G401.6 (cell line): ENCODE measurements around the gene FAM200C.

Experiments
- FAIRE-seq: peaks from 2 replicates; lab custom pipeline; 2012; peaks lifted over from hg19 to GRCh38; lab: Jason Lieb, UNC

Gene FAM200C

DNA sequence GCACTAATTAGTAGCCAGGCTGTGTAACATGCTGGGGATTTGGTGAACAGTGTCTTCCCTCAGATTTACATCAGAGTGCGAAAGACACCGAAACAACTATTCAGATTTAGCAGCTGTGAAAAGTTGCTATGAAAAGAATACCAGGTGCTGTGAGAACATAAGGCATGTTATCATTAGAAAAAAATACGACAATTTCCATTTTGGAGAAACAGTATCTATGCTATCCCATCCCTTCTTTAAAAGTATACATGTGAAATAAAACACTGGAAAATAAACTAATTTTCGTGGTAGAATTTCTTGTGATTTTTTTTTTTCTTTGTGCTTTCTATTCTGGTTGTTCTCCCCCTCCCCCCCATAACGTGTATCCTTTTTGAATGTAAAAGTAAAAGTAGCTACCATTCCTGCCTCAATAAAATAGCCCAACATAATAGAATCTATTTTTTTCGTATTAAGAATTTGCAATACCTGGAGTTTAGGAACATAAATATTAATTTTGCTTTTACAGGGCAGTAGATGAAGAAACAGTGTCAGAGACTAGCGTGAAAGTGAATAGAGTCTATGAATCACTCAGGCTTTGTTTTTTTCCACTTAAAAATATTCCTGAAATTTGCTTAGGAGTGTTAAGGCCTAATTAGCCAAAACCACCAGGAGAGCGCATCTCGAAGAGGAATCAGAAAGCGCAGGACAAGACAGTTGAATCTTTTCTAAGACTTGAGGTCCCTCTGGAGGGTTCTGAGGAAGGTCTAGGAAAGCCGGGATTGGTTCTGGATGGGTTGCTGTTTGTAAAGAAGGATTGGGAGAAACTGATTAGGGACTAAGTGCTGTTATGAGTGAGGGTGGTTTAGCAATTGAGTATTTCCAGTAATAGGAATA lies 19.8 kb upstream of the FAM200C start:
- FAIRE-seq: no peak

DNA sequence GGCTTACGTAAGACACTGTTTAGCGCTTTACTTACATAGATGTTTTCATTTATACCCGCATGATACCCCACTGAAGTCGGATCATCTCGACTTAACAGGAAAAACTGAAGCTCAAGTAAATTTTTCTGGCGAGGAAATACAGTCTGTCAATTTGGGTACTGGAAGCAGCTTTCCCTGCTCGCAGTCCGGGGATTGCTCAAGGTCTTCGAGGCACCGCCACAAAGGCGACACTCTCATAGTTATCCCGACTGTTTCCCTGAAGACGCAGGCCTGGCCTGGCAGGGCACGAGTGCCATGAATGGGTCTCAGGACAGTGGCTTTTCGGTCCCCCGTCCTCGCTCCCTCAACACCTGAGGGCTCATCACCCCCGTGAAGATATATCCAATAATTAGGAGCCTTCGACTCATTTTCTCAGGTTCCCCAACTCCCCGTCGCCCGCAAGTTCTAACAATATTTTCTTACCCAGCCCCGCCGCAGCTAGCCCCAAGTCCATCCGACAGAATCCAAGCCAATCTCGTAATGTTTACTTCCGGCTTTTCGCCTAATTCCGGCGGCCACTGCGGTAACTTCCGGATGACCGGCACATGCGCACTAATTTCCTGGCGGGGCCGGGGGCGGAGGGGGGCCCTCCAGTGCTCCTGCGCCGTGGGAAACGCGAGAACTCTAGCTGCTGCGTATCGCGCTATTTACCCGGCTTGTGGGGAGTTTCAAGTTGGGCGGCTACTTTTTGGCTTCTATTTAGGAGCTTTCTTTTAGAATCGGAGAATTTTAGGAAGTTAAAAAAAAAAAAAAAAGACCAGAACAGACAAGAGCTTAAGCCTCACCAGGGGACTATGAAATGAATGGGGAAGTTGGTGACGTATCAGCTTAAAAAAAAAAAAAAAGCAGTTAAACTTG lies 19.0 kb upstream of the FAM200C start, which contains the start of gene SLU7:
TSS of gene SLU7 (minus strand) at position 521 of the 897 bp plus-strand sequence. CDS start 3,787 bp downstream, outside the sequence.
- peak; percentile 96 for FAIRE-seq

DNA sequence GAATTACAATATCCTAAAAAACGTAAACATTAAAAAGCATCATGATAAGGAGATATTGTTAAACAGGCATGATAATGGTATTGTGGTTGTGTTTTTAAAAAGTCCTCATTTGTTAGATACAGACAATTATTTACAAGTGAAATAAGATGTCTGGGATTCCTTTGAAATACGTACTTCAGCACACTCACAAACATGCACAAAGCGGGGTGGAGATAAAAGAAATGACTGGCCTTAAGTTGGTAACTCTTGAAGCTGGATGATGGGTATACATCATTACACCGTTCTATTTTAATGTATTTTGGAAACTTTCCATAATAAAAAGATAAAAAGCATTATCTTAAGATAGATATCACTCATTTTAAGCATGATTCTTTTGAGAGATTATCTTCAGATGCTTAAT lies 1.0 kb downstream of the FAM200C start:
- peak; percentile 79 for FAIRE-seq

DNA sequence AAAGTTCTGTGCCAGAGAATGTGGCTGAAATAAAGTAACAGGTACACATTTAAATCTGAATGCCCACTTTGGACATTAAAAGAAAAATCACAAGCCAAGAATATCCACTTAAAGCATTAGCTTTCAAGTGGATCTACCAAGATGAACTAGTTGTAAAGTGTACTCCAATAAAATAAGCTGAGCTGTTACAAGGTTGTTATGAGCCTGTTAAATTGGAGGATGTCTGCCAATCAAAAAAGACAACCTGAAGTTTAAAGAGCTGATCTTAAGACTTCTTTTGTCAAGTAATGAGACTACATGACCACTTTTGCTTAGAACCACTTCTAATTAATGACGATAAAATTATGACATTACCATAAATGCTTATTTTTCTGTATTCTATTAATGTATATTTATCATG lies 2.4 kb downstream of the FAM200C start:
- FAIRE-seq: no peak

DNA sequence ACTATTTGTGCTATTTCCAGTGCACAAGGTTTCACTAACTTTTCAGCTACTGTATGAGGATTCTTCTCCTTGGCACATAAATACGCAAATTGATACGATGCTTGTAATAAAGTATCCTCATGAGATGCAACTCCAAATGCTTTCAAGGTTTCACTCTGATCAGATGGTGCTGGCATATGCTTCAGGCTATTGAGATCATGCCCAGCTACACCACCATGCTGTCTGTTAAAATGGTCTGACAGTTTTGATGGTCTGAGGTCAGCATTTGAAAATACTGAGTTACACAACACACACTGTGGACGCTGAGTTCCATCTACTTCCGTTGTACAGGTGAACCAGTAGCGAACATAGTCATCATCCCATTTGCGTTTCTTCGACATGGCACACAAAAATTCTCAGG lies 4.7 kb downstream of the FAM200C start:
- no peak for FAIRE-seq

DNA sequence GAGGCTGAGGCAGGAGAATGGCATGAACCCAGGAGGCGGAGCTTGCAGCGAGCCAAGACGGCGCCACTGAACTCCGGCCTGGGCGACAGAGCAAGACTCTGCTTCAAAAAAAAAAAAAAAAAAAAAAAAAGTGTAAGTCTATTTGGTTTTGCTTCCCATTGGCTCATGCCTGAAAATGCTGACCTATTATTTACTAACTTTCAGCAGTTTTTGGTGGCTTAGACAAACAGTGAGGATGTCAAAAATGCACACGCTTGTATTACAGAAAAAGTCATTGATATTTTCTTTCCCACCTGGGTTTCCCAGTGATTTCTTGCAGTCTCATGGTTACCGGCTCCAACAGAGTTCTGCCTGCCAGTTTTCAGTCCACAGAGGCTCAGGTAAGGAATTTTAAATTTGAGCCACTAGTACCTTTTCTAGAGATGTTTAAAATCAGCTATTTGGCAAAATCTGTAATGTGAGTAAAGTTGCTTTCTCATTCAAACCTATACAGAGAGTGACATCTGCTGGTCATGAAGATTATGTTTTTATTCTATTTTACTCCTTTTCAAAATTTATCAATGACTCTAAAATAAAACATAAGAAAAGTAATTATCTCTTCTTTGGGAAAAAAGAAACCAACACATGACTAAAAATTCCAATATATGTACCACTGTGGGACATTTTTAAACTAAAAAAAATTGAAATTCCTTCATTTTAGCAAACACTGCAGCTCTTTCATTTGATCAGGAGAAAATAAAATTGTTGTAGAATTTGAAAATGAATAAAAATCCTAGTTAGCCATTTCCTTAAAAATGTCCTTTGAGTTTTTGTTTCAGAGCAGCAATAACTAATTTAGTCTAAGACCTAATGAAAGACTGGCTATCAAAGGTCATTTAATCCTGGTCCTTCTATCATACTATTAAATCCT lies 8.8 kb downstream of the FAM200C start:
- FAIRE-seq: peak; percentile 94

DNA sequence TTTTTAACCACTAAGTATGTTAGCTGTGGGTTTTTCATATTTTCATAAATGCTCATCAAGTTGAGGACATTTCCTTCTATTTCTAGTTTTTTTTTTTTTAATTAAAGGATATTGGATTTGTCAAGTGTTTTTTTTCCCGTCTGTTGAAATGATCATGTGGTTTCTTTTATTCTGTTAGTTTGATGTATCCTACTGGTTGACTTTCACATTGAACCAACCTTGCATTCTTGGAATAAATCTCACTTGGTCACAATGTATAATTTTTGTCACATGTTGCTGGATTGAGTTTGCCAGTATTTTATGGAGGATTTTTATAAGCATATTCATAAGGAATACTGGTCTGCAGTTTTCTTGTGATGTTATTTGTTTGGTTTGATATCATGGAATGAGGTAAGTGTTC lies 12.4 kb downstream of the FAM200C start:
- no peak for FAIRE-seq

DNA sequence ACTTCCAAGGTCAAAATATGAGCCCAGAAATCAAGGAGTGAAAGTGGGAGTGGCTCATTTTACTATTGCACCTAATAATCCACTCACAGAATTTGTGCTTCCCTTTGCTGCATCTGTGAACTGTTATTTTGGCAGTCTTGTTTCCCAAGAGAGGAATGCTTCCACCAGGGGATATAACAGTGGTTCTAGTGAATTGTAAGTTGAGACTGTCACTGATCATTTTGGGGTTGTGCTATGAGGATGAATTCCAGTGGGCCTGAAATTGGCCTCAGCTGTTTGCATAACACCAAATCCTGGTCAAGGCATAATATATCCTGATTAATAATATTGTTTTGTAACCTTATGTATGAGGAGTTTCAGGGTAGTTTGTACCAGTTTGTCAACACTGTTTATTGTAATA lies 14.4 kb downstream of the FAM200C start:
- FAIRE-seq: no peak

DNA sequence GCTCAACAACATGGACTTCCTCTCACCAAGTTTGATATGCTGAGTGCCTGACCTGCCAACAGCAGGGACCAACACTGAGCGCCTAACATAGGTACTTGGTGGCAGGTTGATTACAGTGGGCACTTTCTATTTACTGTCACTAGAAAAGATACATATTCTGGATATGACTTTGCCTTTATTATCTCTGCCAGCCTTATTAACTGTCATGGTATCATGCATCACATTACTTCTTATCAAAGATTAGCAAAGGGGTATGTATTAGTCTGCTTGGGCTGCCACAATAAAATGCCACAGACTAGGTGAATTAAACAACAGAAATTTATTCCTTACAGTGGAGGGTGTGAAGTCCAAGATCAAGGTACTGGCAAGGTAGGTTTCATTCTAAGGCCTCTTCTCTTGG lies 15.2 kb downstream of the FAM200C start:
- no peak for FAIRE-seq

DNA sequence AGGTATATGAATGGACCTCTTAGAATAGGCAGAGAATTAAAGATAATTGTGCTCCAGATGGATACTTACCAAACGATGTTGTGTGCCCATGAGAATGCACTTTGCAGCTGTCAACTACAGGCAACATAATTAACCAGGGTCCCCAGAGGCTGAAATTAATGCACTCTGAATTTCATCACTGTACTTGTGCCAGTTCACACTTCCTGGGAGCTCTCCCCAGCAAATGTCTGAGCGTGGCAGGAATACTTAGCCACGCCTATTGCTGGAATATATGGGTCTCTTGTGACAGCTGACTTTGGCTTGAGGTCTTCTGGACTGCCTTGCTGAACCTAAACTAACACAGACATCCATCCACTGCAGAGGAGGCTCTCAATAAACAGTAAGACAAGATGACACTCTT lies 17.5 kb downstream of the FAM200C start:
- no peak for FAIRE-seq

DNA sequence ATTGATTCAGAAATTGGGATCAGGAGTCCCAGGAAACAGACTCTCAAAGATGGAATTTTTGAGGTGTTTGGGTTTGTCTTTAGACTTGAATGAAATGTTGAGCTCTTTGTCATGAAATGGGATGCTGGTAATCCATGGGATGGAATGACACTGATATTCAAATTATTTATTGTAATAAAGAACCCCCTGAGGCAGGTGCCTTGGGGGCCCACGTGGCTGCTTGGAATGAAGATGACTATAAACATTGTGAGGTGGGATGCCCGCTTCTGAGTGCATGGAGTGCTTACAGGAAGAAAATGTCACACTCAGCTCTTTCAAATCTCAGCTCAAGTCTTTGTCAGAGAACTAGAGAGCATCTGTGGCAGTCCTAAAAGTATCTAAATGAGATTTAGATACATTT lies 19.8 kb downstream of the FAM200C start:
- FAIRE-seq: no peak

DNA sequence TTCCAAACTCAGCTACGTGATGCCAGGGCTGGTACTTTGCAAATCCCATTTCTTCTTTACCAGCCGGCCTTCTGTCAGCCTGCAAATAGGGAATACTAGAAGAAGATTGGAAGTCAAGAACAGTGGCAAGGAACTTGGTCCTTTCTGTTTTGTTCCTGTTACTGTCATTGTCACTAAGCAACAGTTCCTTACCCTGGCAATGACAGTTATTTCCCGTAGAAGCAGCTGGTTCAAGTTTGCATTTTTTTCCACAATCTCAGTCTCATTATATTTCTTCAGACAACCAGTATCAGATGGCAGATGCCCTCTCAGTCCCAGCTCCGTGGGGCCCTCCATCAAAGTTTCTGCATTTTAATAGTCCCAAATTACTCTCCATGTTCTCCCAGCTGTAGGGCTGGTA lies 20.3 kb downstream of the FAM200C start:
- FAIRE-seq: no peak

DNA sequence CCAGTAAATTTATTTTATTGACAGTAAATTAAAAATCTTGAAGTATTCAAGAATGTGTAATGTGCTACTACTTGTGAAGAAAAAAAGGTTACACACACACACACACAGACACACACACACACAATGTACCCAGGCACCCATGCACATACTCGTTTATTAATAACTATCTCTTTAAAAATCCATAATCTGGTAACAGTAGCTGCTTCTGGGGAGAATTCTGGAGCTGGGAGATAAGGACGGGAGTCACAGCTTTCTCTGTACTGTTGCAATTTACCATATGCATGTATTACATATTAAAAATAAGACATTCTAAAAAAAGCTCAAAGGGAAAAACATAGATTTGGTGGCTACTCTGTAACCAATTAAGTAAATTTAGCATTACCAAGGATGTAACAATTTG lies 21.5 kb downstream of the FAM200C start:
- FAIRE-seq: no peak

DNA sequence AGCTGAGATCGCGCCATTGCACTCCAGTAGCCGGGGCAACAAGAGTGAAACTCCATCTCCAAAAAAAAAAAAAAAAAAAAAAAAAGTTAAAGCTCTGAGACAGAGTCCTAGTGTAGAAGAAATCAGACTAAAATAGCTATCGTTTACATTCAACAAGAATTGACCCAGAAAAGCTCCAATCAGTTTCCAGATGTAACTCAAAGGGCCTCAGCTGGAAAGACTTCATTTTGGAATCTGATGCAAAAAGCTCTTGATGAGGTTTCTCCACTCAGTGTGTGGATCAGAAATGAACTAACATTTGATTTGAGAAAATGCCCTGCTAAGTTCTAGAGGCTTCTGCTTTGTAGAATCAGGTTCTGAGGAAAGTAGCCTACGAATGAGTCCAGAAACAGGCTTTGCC lies 22.2 kb downstream of the FAM200C start:
- no peak for FAIRE-seq

DNA sequence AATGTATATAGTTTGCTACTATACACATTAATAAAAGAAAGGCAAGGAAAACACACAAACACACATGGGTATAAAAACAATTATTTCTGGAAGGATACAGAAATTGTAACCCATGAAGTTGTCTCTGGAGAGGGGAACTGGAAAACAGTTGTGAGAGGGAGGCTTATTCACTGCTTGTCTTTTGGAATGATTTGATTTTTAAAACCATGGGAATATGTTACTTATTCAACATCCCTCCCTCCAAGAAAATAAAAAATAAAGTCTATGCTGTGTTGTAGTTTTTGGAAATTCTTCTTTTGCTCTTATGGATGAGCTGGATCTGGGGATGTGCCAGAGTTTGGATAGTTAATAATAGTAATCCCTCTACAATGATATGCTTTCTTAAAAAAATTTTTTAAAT lies 23.4 kb downstream of the FAM200C start:
- no peak for FAIRE-seq

DNA sequence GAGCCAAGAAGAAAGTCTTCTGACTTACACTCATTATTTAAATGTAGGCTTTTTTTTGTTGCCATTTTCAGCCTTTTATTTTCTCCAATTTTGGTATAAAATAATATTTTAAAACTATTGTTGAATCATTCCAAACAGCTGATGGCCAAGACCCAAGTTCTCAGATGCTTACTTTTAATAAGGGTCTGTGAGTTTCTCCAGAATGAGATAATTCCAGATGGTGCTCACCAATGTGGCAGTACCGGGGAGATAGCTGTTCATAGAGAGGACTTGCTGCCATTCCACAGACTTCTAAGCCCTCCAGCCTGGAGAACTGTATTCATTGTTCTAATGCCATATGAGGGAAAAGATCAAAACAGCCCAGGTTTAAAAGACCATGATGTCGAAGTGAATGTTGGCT lies 24.2 kb downstream of the FAM200C start:
- FAIRE-seq: no peak

DNA sequence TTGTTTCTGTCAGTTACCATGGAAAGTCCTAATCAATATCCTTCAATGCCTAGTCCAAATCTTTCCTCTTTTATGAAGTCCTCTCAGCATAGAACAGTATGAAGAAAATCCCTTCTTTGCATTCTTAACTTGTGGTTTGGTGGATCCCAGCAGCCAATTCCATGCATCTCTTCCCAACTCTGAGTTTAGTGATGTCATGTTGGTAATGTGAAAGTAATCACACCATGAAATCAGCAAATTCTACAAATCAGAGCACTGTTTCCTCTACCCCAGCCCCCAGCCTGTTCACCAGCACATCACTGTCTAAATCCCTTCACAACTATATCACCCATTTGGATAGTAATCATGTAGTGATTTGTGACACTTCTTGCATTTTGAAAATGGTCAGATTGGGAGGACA lies 24.7 kb downstream of the FAM200C start:
- FAIRE-seq: no peak

DNA sequence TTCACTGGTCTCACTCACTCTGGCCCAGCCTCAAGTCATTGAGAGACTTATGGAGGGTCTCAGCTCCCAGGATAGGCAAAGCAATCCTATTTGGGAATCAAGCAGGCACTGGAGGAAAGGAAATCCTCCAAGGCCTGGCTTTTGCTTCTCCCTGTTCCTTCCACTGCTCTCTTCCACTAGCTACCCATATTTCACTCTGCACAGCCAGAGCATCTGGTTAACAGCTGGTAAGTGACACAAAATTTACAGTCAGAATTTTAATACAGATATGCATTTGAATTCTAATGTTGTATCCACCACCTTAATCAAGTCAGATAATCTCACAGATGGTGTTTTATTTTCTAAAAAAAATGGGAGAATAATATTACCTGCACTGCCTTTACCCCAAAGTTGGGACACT lies 28.6 kb downstream of the FAM200C start:
- no peak for FAIRE-seq

DNA sequence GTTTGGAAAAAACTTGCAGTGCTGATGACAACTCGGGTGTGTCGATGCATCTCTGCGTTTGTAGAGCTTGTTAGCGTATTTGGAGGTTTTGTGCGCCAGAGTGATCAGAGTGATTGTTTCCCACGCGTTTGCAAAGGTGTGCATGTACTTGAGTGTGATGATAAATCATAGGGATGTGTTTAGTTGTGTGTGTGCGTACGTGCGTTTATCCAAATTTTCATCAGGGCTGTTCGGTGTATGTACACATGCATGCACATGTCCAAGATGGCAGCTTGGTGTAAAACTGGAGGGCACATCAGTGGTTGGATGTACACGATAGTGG lies 29.2 kb downstream of the FAM200C start:
- FAIRE-seq: no peak

DNA sequence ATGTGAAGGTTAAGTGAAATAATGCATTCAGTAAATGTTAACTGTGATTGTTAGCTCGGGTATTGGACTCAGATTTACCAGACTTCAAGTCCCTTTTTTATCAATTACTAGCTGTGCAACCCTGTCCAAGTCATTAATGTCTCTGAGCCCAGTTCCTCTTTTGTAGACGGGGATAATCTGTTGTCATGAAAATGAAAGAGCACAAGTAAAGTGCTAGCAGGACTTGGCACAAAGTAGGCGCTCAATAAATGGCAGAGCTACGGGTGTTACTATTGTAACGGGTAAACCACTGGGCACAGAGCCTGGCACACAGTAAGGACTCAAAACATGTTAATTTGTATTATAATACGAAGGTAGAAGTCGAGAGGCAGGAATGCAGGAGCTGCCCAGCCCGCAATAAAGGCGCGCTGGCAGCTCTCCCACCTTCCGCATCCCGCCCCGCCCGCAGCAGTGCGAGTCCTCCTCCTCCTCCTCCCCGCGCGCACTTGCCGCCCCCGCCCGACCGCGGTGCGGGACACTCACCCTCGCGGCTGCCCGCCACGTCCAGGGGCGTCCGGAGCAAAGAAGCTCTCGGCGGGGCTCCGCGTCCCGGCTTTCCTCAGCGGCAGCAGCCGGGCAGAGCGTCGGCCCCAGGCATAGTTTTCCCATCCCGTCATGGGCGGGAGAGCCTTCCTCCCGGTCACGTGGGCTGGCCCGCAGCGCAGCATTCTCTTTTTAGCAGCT lies 29.7 kb downstream of the FAM200C start, which contains the start of gene C1QTNF2:
TSS of gene C1QTNF2 (minus strand) at position 637 of the 723 bp plus-strand sequence. CDS start 15,615 bp downstream, outside the sequence.
- no peak for FAIRE-seq

DNA sequence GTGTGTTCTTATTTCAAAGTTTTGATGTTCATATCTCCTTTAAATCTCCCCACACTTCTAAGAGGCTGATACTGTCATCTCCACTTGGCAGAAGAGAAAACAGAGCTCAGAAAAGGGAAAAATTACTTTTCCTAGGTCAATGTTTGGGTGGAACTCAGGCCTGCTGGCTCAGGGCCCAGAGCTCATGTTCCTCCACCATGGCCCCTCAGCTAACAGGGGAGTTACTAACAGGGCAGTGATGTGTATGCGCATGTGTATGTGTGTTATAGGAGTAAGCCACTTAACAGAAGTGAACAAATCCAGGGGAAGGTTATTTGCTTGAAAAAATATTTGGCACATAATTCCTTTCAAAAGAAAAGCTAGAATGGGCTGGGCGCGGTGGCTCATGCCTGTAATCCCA lies 32.0 kb downstream of the FAM200C start:
- FAIRE-seq: no peak

DNA sequence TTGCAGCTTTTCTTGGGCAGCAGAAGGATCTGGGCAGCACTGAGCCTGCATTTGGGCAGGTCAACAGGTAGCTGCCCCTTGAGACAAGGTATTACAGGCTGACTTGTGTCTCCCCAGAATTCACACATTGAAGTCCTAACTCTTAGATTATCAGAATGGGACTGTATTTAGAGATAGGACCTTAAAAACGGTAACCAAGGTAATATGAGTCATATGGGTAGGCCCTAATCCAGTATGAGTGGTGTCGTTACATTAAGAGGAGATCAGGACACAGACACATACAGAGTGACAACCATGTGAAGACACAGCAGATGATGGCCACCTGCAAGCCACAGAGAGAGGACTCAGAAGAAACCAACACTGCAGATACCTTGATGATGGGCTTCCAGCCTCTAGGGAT lies 32.6 kb downstream of the FAM200C start:
- no peak for FAIRE-seq
